Cardiac muscle cell (in vitro differentiated cells and primary cell): ENCODE results near the gene UCP2. TPM values are rescaled to one million over a fixed set of nuclear protein-coding genes. Genes with fewer than 3 reads are reported as not detected.

Experiments
- DNase-seq, 2 donors: peaks; one replicate each; pipeline versions ENCODE4 v3.0.0 to v3.0.0-alpha.2; 2010 to 2017; ENCODE audit warnings: low read depth in 1 of 2, low spot score in 1 of 2
- H3K27ac ChIP-seq: fragments of 200-600 bp; sonication (generic); 2 replicates; pipeline ENCODE4 v1.5.1; 2016
- H3K27me3 ChIP-seq: fragments of 200-600 bp; sonication (generic); 2 replicates; pipeline ENCODE4 v1.6.0; 2016; ENCODE audit warnings: control low read depth
- H3K36me3 ChIP-seq: fragments of 200-600 bp; sonication (generic); 2 replicates; pipeline ENCODE4 v1.5.1; 2016; ENCODE audit warnings: control low read depth
- H3K4me1 ChIP-seq: fragments of 200-600 bp; sonication (generic); 2 replicates; pipeline ENCODE4 v1.8.1; 2017; ENCODE audit warnings: low read depth, mild to moderate bottlenecking, mixed run types
- H3K4me3 ChIP-seq: fragments of 200-600 bp; sonication (generic); 2 replicates; pipeline ENCODE4 v1.5.1; 2016; ENCODE audit warnings: mild to moderate bottlenecking
- H3K9me3 ChIP-seq: fragments of 200-600 bp; sonication (generic); 2 replicates; pipeline ENCODE4 v1.5.1; 2017; ENCODE audit warnings: low read depth, mild to moderate bottlenecking, control low read depth
- polyA plus RNA-seq: library from polyadenylated mRNA; unstranded; fragments of >200 nt; fragmentation: Nextera tagmentation; extraction: Ambion mirVana; gene quantifications from 2 replicates; pipeline ENCODE4 v1.2.1, GENCODE V29; 2016
- total RNA-seq: library from RNA; depleted of rRNA; stranded (reverse); fragments of >200 nt; gene quantifications from 2 replicates; pipeline ENCODE4 v1.2.3, GENCODE V29; 2016
- TF ChIP-seq, protein P1 (sequence below): IDR thresholded peaks from 2 replicates; pipeline ENCODE4 v1.5.1; 2012; ENCODE audit warnings: low read depth, mild to moderate bottlenecking, low read length

Gene UCP2
- total and polyA plus RNA-seq, 2 experiments from 2014 or later = 25.9 to 34.8 TPM

DNA sequence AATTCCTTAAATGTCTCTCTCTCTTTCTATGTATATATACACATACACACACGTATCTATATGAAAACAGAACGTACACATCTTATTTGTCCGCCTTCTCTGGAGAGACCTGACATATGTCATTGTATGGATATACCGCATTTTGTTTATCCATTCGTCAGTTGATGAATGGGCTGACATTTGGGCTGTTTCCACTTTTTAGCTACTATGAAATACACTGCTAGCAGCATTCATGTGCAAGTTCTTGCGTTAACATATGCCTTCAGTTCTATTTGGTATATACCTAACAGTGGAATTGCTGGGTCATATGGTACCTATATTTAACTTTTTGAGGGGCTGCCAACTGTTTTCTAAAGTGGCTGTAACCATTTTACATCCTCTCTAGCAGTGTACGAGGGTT, 49.9 kb downstream of the UCP2 start:
- peaks cover 17% of the 10 kb centered on the region for H3K36me3 ChIP-seq
- DNase-seq = no peak
- TF ChIP-seq, protein P1, sequence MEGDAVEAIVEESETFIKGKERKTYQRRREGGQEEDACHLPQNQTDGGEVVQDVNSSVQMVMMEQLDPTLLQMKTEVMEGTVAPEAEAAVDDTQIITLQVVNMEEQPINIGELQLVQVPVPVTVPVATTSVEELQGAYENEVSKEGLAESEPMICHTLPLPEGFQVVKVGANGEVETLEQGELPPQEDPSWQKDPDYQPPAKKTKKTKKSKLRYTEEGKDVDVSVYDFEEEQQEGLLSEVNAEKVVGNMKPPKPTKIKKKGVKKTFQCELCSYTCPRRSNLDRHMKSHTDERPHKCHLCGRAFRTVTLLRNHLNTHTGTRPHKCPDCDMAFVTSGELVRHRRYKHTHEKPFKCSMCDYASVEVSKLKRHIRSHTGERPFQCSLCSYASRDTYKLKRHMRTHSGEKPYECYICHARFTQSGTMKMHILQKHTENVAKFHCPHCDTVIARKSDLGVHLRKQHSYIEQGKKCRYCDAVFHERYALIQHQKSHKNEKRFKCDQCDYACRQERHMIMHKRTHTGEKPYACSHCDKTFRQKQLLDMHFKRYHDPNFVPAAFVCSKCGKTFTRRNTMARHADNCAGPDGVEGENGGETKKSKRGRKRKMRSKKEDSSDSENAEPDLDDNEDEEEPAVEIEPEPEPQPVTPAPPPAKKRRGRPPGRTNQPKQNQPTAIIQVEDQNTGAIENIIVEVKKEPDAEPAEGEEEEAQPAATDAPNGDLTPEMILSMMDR = no peak
- H3K4me1 ChIP-seq = no peaks in the 10 kb centered on the region
- no peaks in the 10 kb centered on the region for H3K9me3 ChIP-seq
- no peaks in the 10 kb centered on the region for H3K27me3 ChIP-seq
- no peak overlapping the region for H3K4me3 ChIP-seq
- H3K27ac ChIP-seq = no peak overlapping the region

DNA sequence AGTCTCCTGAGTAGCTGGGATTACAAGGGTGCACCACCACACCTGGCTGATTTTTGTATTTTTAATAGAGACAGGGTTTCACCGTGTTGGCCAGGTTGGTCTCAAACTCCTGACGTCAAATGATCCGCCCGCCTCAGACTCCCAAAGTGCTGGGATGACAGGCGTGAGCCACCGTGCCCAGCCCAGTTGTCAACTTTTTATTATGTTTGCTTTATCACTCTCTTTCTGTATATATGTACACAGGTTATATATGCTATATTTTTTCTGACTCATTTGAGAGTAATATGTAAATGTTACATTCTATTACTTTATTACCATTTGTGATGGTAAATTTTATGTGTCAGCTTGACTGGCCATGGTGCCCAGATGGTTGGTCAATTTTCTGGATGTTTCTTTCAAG, 50.7 kb downstream of the UCP2 start:
- Histone ChIP-seq H3K4me3 (no peak overlapping the region), H3K36me3 (peaks cover 24% of the 10 kb centered on the region), H3K27me3 (no peaks in the 10 kb centered on the region), H3K27ac (no peak overlapping the region), H3K4me1 (no peaks in the 10 kb centered on the region), H3K9me3 (no peaks in the 10 kb centered on the region)
- no peak for DNase-seq
- TF ChIP-seq, protein P1 = no peak

DNA sequence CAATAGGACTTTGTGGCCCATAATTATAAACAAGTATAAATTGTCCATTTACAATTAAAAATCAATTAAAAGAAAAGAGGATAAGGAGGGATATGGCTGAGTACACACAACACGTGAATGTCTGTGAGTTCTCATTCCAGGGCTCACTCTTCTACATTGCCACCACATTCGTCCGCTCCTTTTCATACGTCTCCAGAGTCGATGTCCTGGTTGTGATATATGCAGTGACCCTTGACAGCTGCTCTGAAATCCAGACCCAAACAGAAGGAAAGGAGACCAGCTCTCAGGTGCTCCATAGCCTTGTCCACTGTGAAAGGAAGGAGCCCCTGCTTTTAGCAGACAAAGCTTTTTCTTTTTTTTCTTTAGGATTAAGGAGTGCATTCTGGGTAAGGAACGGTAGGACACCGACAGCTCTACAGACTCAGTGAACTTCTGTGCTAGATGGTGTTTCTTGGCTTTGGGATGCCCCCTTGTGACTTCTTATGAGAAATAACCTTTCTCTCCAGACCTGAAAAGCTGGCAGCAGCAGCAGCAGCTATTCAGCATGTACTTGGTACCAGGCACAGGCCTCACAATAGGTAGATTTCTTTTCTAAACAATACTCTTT, 51.5 kb downstream of the UCP2 start:
- Histone ChIP-seq H3K4me3 (no peak overlapping the region), H3K27ac (peak overlapping the region; percentile 47), H3K4me1 (no peaks in the 10 kb centered on the region), H3K9me3 (no peaks in the 10 kb centered on the region), H3K36me3 (peaks cover 27% of the 10 kb centered on the region), H3K27me3 (no peaks in the 10 kb centered on the region)
- TF ChIP-seq, protein P1 = peak; percentile 51
- DNase-seq = peak; percentile 74 to 86

DNA sequence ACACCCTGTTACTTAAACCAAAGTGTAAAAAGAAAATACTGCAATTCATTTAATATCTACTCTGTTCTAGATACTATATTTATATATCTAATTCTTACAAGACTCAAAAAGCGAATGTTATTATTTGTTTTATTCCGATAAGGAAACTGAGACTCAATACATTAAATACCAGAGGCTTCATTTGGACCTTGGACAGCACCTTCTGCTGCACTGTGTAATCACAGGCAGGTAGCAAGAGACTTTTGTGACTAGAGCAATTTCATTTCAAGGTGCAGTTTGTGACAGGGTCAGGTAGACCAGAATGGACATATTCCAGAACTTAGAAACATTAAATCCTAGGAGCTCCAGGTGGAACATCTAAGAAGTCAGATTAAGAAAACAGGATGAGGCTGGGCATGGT, 53.3 kb downstream of the UCP2 start:
- TF ChIP-seq, protein P1 = no peak
- Histone ChIP-seq H3K9me3 (no peaks in the 10 kb centered on the region), H3K4me3 (no peak overlapping the region), H3K27ac (no peak overlapping the region), H3K36me3 (peaks cover 27% of the 10 kb centered on the region), H3K4me1 (no peaks in the 10 kb centered on the region), H3K27me3 (no peaks in the 10 kb centered on the region)
- DNase-seq = no peak

Other genes with a start within 250 kb of the UCP2 start
- 173 and 218 TPM in 2 replicates for gene RAB6A, start 221.8 kb downstream of the UCP2 start, total RNA-seq
- 110 and 119 TPM in 2 replicates for gene RAB6A, start 221.8 kb downstream of the UCP2 start, polyA plus RNA-seq
- 18.2 and 32.0 TPM in 2 replicates for gene MRPL48, start 195.0 kb downstream of the UCP2 start, total RNA-seq
- gene MRPL48, start 195.0 kb downstream of the UCP2 start, polyA plus RNA-seq = 65.9 and 72.9 TPM in 2 replicates
- 113 and 147 TPM in 2 replicates for gene COA4, start 106.0 kb downstream of the UCP2 start, total RNA-seq
- gene COA4, start 106.0 kb downstream of the UCP2 start, polyA plus RNA-seq = 106 and 114 TPM in 2 replicates
- 40.8 and 63.9 TPM in 2 replicates for gene PAAF1, start 105.8 kb downstream of the UCP2 start, total RNA-seq
- gene PAAF1, start 105.8 kb downstream of the UCP2 start, polyA plus RNA-seq = 97.2 and 99.3 TPM in 2 replicates
- 0.24 and 0.28 TPM in 2 replicates for gene DNAJB13, start 31.8 kb downstream of the UCP2 start, total RNA-seq
- gene DNAJB13, start 31.8 kb downstream of the UCP2 start, polyA plus RNA-seq = 0.25 TPM in 1 of 2 replicates, not detected in the other
- 1.6 and 2.0 TPM in 2 replicates for gene UCP3, start 26.2 kb upstream of the UCP2 start, total RNA-seq
- gene UCP3, start 26.2 kb upstream of the UCP2 start, polyA plus RNA-seq = 0.59 and 0.95 TPM in 2 replicates
- 13.3 and 23.0 TPM in 2 replicates for gene C2CD3, start 188.2 kb upstream of the UCP2 start, total RNA-seq
- gene C2CD3, start 188.2 kb upstream of the UCP2 start, polyA plus RNA-seq = 10.2 and 11.8 TPM in 2 replicates
- gene PPME1, start 188.4 kb upstream of the UCP2 start, total RNA-seq = 55.2 and 62.1 TPM in 2 replicates
- 109 TPM in 2 replicates for gene PPME1, start 188.4 kb upstream of the UCP2 start, polyA plus RNA-seq